ENCODE data around the gene LRRC46. TPM values are rescaled to one million over a fixed set of nuclear protein-coding genes. Genes with fewer than 3 reads are reported as not detected.

LRRC46 gene
- total RNA-seq, 1 donor from 2014 or later = 0.70 TPM

DNA sequence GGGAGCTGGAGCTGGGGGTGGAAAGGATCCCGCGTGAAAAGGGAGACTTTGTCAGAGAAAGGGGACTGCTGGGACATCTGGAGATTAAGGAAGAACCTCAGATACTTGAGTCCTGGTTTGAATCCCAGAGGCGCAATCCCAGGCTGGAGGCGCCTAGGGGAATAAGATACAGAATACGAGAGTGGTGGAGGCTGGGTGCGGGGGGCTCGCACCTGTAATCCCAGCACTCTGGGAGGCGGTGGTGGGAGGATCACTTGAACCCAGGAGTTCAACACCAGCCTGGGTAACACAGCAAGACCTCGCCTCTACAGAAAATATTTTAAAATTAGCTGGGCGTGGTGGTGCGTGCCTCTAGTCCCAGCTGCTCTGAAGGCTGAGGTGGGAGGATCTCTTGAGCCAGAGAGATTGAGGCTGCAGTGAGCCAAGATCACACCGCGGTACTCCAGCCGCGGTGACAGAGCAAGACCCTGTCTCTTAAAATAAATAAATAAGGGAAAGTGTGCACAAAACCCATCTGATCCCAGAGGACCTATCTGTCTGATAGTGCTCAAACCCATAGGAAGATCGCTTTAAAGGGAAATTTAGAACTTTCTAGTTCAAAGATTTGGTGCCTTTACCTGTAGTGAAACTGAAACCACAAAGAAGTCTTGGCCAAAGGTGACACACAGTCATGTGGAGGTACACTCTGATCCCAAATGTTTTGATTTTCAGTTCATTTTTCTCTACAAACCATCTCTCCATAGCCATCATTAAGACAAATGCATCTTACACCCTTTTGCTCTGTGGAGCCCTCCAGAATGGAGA, 10.2 kb downstream of the LRRC46 start:
- Mint-ChIP-seq H3K4me3 (peak overlapping the region; percentile 96), H3K27ac (peak overlapping the region; percentile 96), H3K4me1 (ENCODE audit: low read depth) (peaks cover 28% of the 10 kb centered on the region), H3K36me3 (ENCODE audit: low read depth) (peaks cover 2% of the 10 kb centered on the region), H3K27me3 (ENCODE audit: insufficient read depth) (peaks cover 23% of the 10 kb centered on the region), H3K9me3 (no peaks in the 10 kb centered on the region)
- DNase-seq (ENCODE audit: low spot score) = no peak
- intact Hi-C loops (cut with micrococcal nuclease) = loop anchor here (1.0 to 10.0 kb wide), 8 partner anchors 10 to 773 kb away; partner anchors contain the start of genes HOXB7, HOXB8, LRRC46 and MRPL10

DNA sequence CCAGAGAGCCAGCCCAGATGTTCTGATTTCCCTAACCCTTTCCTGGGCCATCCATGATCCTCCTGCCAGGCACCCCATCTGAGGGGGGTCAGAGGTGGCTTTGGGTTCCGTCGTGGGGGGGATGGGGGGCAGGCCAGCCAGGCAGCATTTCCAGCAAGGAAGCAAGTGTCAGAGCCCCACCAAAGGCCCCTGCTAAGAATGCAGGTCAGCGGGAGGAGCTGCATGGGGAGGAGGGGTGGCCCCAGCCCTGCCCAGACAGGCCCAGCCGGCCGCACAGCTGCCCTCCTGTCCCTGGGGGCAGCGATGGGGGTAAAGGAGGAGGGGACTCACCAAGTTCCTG, 11.9 kb downstream of the LRRC46 start:
- no peak for DNase-seq (ENCODE audit: low spot score)
- Mint-ChIP-seq H3K27ac (no peak overlapping the region), H3K36me3 (ENCODE audit: low read depth) (no peaks in the 10 kb centered on the region), H3K27me3 (ENCODE audit: insufficient read depth) (peaks cover 33% of the 10 kb centered on the region), H3K9me3 (no peaks in the 10 kb centered on the region), H3K4me3 (no peak overlapping the region), H3K4me1 (ENCODE audit: low read depth) (peaks cover 28% of the 10 kb centered on the region)
- intact Hi-C loops (cut with micrococcal nuclease) = loop anchor here (2.0 to 10.0 kb wide), 2 partner anchors 175 to 771 kb away; partner anchors contain the start of genes HOXB7 and HOXB8

DNA sequence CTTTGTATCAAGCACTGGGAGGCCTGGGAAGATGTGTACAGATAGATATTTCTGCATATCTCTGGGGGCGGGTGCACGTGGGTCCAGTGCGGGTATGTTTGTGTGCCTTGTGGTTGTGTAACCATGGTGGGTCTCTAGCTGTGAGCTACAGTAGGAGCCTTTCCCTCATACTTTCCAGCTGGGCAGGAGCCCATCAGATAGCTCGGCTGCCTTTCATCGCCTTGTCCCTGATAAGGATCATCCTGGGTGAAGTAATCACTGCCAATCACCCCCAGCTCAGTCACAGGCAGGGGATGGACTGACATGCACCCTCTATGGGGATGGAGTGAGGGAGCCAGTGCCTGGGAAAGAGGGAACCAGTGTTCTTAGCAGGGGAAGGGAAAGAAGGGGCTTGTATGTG, 12.8 kb downstream of the LRRC46 start:
- intact Hi-C loops (cut with micrococcal nuclease) = loop anchor here (10.0 kb wide), 1 partner anchor 771 kb away; the partner anchor contains the start of genes HOXB7 and HOXB8
- H3K4me1 Mint-ChIP-seq (ENCODE audit: low read depth) = peaks cover 28% of the 10 kb centered on the region
- no peak overlapping the region for H3K4me3 Mint-ChIP-seq
- H3K36me3 Mint-ChIP-seq (ENCODE audit: low read depth) = no peaks in the 10 kb centered on the region
- DNase-seq (ENCODE audit: low spot score) = no peak
- H3K27me3 Mint-ChIP-seq (ENCODE audit: insufficient read depth) = peaks cover 42% of the 10 kb centered on the region
- no peaks in the 10 kb centered on the region for H3K9me3 Mint-ChIP-seq
- no peak overlapping the region for H3K27ac Mint-ChIP-seq

DNA sequence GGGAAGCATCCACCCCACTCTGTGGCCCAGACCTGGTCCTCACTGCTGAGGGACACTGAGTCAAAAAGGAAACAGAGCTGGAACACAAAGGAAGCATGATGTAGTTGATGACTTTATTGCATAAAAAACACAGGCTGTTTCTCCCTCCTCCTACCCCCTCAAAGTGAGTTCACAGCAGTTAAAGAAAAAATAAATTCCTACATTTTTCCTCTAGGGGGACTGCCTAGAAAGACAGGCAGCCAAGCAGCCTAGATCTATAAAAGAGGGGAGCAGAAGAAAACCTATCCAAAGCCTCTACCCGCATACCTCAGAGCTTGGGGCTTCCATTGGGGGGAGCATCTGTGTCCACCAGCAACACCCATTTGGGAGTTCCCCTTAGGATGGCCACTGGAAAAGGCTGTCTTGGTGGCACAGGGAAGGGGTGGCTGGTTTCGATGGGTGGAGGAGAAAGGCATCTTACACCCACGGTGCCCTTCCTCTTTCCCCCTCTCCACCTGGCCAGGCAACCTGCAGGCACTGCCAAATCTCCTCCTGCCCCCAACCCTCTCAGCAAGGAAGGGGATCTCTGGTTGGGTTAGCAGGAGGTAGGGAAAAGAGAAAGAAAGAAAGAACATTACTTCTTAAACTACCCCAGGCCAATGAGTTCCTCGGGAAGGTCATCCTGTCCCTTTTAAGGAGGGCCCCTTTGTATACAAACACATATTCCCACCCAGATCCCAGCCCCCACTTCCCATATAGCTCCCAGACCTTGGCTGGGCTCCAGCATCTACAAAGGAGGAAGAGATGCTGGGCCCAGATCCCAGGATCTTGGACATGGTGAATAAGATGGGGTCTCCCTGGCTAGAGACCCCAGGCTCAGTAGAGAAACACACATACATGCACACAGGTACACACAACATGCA, 13.6 kb downstream of the LRRC46 start:
- intact Hi-C loops (cut with micrococcal nuclease) = loop anchor here (10.0 kb wide), 1 partner anchor 770 kb away; the partner anchor contains the start of genes HOXB7 and HOXB8
- peaks cover 25% of the 10 kb centered on the region for H3K4me1 Mint-ChIP-seq (ENCODE audit: low read depth)
- H3K36me3 Mint-ChIP-seq (ENCODE audit: low read depth) = no peaks in the 10 kb centered on the region
- no peak overlapping the region for H3K4me3 Mint-ChIP-seq
- H3K9me3 Mint-ChIP-seq = no peaks in the 10 kb centered on the region
- H3K27me3 Mint-ChIP-seq (ENCODE audit: insufficient read depth) = peaks cover 49% of the 10 kb centered on the region
- DNase-seq (ENCODE audit: low spot score) = no peak
- no peak overlapping the region for H3K27ac Mint-ChIP-seq

GRCh38 chr17:47845716-47846075, 14.2 kb downstream of the LRRC46 start:
- peaks cover 55% of the 10 kb centered on the region for H3K27me3 Mint-ChIP-seq (ENCODE audit: insufficient read depth)
- DNase-seq (ENCODE audit: low spot score) = no peak
- H3K9me3 Mint-ChIP-seq = no peaks in the 10 kb centered on the region
- no peak overlapping the region for H3K27ac Mint-ChIP-seq
- peaks cover 26% of the 10 kb centered on the region for H3K4me1 Mint-ChIP-seq (ENCODE audit: low read depth)
- H3K36me3 Mint-ChIP-seq (ENCODE audit: low read depth) = no peaks in the 10 kb centered on the region
- no peak overlapping the region for H3K4me3 Mint-ChIP-seq
- intact Hi-C loops (cut with micrococcal nuclease) = loop anchor here (10.0 kb wide), 1 partner anchor 769 kb away; the partner anchor contains the start of genes HOXB7 and HOXB8

GRCh38 chr17:47846716-47847340, 15.4 kb downstream of the LRRC46 start:
- peaks cover 63% of the 10 kb centered on the region for H3K27me3 Mint-ChIP-seq (ENCODE audit: insufficient read depth)
- intact Hi-C loops (cut with micrococcal nuclease) = loop anchor here (10.0 kb wide), 1 partner anchor 768 kb away; the partner anchor contains the start of genes HOXB7 and HOXB8
- peaks cover 20% of the 10 kb centered on the region for H3K4me1 Mint-ChIP-seq (ENCODE audit: low read depth)
- H3K4me3 Mint-ChIP-seq = no peak overlapping the region
- H3K9me3 Mint-ChIP-seq = no peaks in the 10 kb centered on the region
- no peak overlapping the region for H3K27ac Mint-ChIP-seq
- DNase-seq (ENCODE audit: low spot score) = no peak
- no peaks in the 10 kb centered on the region for H3K36me3 Mint-ChIP-seq (ENCODE audit: low read depth)

- peaks cover 70% of the 10 kb centered on the region for H3K27me3 Mint-ChIP-seq (ENCODE audit: insufficient read depth)
- intact Hi-C loops (cut with micrococcal nuclease) = loop anchor here (2.0 to 10.0 kb wide), 2 partner anchors 17 to 767 kb away; partner anchors contain the start of genes HOXB7 and HOXB8
- H3K27ac Mint-ChIP-seq = no peak overlapping the region
- no peaks in the 10 kb centered on the region for H3K36me3 Mint-ChIP-seq (ENCODE audit: low read depth)
- H3K4me3 Mint-ChIP-seq = no peak overlapping the region
- H3K4me1 Mint-ChIP-seq (ENCODE audit: low read depth) = peaks cover 21% of the 10 kb centered on the region
- no peak for DNase-seq (ENCODE audit: low spot score)
- H3K9me3 Mint-ChIP-seq = no peaks in the 10 kb centered on the region
Observed at GRCh38 chr17:47847341-47848197, 16.1 kb downstream of the LRRC46 start.

DNA sequence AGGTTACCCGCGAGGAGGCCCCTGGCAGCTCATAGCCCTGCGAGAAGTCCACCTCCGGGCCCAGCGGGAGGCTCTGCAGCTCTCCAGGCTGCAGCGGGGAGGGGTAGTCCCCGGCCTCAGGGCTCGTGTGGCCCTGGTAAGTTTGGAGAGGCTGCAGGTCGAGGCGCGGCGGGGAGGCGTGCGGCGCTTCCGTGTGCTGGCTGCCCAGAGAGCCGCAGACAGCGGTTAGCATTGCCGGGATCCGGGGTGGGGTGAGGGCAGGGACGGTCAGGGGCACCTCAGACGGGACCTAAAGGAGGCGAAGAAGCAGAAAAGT, 16.7 kb downstream of the LRRC46 start:
- H3K4me3 Mint-ChIP-seq = no peak overlapping the region
- H3K27me3 Mint-ChIP-seq (ENCODE audit: insufficient read depth) = peaks cover 76% of the 10 kb centered on the region
- no peak overlapping the region for H3K27ac Mint-ChIP-seq
- no peak for DNase-seq (ENCODE audit: low spot score)
- H3K36me3 Mint-ChIP-seq (ENCODE audit: low read depth) = no peaks in the 10 kb centered on the region
- intact Hi-C loops (cut with micrococcal nuclease) = loop anchor here (2.0 to 10.0 kb wide), 2 partner anchors 17 to 767 kb away; partner anchors contain the start of genes HOXB7 and HOXB8
- H3K9me3 Mint-ChIP-seq = no peaks in the 10 kb centered on the region
- H3K4me1 Mint-ChIP-seq (ENCODE audit: low read depth) = peaks cover 19% of the 10 kb centered on the region

- peak overlapping the region; percentile 48 for H3K4me3 Mint-ChIP-seq
- intact Hi-C loops (cut with micrococcal nuclease) = no loop called here
- peaks cover 29% of the 10 kb centered on the region for H3K4me1 Mint-ChIP-seq (ENCODE audit: low read depth)
- no peak overlapping the region for H3K27ac Mint-ChIP-seq
- no peaks in the 10 kb centered on the region for H3K36me3 Mint-ChIP-seq (ENCODE audit: low read depth)
- DNase-seq (ENCODE audit: low spot score) = no peak
- no peaks in the 10 kb centered on the region for H3K9me3 Mint-ChIP-seq
- peaks cover 85% of the 10 kb centered on the region for H3K27me3 Mint-ChIP-seq (ENCODE audit: insufficient read depth)
Observed at GRCh38 chr17:47850373-47850691, 18.9 kb downstream of the LRRC46 start.

GRCh38 chr17:47850692-47851573, 19.5 kb downstream of the LRRC46 start, which contains the start of gene SP6:
TSS of gene SP6 (minus strand) at chr17:47851163. CDS start at chr17:47848429, 2,734 bp downstream.
- peak; percentile 50 for DNase-seq (ENCODE audit: low spot score)
- intact Hi-C loops (cut with micrococcal nuclease) = no loop called here
- peaks cover 29% of the 10 kb centered on the region for H3K4me1 Mint-ChIP-seq (ENCODE audit: low read depth)
- H3K27ac Mint-ChIP-seq = no peak within 1 kb of the TSS
- H3K27me3 Mint-ChIP-seq (ENCODE audit: insufficient read depth) = peaks cover 87% of the 10 kb centered on the region
- no peaks in the 10 kb centered on the region for H3K9me3 Mint-ChIP-seq
- no peaks in the 10 kb centered on the region for H3K36me3 Mint-ChIP-seq (ENCODE audit: low read depth)
- peak within 1 kb of the TSS; percentile 55 for H3K4me3 Mint-ChIP-seq

DNA sequence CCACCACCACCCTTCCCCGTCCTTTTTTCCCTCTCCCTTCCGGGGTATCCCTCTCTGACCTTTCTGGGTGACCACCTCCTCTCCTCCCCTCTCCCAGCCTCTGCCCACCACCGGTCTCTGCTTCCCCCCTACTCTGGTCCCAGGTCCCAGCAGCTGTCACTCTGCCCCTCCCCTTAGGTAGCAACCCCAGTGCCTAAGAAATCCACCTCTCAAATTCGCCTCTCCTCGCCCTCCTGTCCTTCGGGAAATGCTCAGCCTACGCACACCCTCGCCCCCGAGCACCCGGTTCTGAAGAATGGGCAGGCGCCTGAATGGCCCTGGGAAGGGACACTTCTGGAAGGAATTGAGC, 20.3 kb downstream of the LRRC46 start:
- Mint-ChIP-seq H3K27ac (no peak overlapping the region), H3K4me1 (ENCODE audit: low read depth) (peaks cover 29% of the 10 kb centered on the region), H3K27me3 (ENCODE audit: insufficient read depth) (peaks cover 85% of the 10 kb centered on the region), H3K9me3 (no peaks in the 10 kb centered on the region), H3K4me3 (peak overlapping the region; percentile 55), H3K36me3 (ENCODE audit: low read depth) (no peaks in the 10 kb centered on the region)
- intact Hi-C loops (cut with micrococcal nuclease) = no loop called here
- DNase-seq (ENCODE audit: low spot score) = no peak

Data from activated T-helper 1 cell treated with anti-CD3 and anti-CD28 coated beads, Interleukin-12 subunit alpha, Interleukin-12 subunit beta, Interleukin-2, Interleukin-4 antibody, amounts not matched to agents 30 ng/mL and 10 ng/mL and 1 ng/mL, durations not matched to agents 14 hours and 24 hours and 36 hours (primary cell).